Heart left ventricle (tissue), 16 donors: ENCODE data around the gene NOS1AP. TPM values are rescaled to one million over a fixed set of nuclear protein-coding genes. Genes with fewer than 3 reads are reported as not detected.

Experiments used
- ATAC-seq, 4 donors: fragments of 200-7000 bp; cut with Tn5 transposase; one replicate each; pipeline ENCODE4 v1.9.1; 2020 to 2022; ENCODE audit warnings: moderate library complexity in 4 of 4, mild to moderate bottlenecking in 3 of 4, moderate number of reproducible peaks in 1 of 4
- DNase-seq, 5 donors: peaks; one replicate each; pipeline ENCODE4 v3.0.0-alpha.2; 2020
- H3K27ac ChIP-seq, 12 donors: fragments of 200-600 bp; sonication (generic) in 4 of 12; one replicate each; pipeline versions ENCODE4 v1.5.0 to v1.8.0; 2016 to 2022; ENCODE audit warnings: mild to moderate bottlenecking in 2 of 12
- H3K27me3 ChIP-seq, 9 donors: fragments of 200-600 bp; sonication (generic) in 2 of 9; one replicate each; pipeline versions ENCODE4 v1.5.1 to v1.8.0; 2016 to 2022; ENCODE audit warnings: mild to moderate bottlenecking in 3 of 9
- H3K36me3 ChIP-seq, 9 donors: fragments of 200-600 bp; sonication (generic) in 2 of 9; one replicate each; pipeline versions ENCODE4 v1.5.0 to v1.8.0; 2018 to 2022; ENCODE audit warnings: mild to moderate bottlenecking in 2 of 9
- H3K4me1 ChIP-seq, 12 donors: fragments of 200-600 bp; sonication (generic) in 4 of 12; one replicate each; pipeline versions ENCODE4 v1.5.0 to v1.8.0; 2016 to 2022; ENCODE audit warnings: mild to moderate bottlenecking in 3 of 12
- H3K4me3 ChIP-seq, 12 donors: fragments of 200-600 bp; sonication (generic) in 4 of 12; one replicate each; pipeline versions ENCODE4 v1.5.0 to v1.8.0; 2017 to 2022; ENCODE audit warnings: mild to moderate bottlenecking in 9 of 12, moderate library complexity in 4 of 12
- H3K9me3 ChIP-seq, 12 donors: fragments of 200-600 bp; sonication (generic) in 4 of 12; one replicate each; pipeline versions ENCODE4 v1.5.0 to v1.8.0; 2016 to 2022; ENCODE audit warnings: mild to moderate bottlenecking in 1 of 12
- CTCF ChIP-seq, 12 donors: fragments of 200-600 bp; sonication (generic) in 4 of 12; IDR thresholded peaks; one replicate each; pipeline versions ENCODE4 v1.5.0 to v1.8.0; 2018 to 2022; ENCODE audit warnings: antibody characterized with exemption in 12 of 12, mild to moderate bottlenecking in 5 of 12
- POLR2A ChIP-seq, 2 donors: fragments of 450-650 bp; IDR thresholded peaks; one replicate each; pipeline ENCODE4 v1.6.1; 2017; ENCODE audit warnings: antibody characterized with exemption in 2 of 2, mild to moderate bottlenecking in 2 of 2, moderate library complexity in 2 of 2
- WGBS, 4 donors: extraction: QIAGEN DNeasy Blood & Tissue Kit in 2 of 4; methylation state at CpG; one replicate each; pipeline versions ENCODE4 v1.1.5 to v1.1.7; 2013 to 2018; 5-methylcytosine and 5-hydroxymethylcytosine counted together
- intact Hi-C, 10 donors: fragments of 100-400 bp; cut with DNase I; formaldehyde crosslinking; loops; one replicate each; pipeline versions ENCODE4 v1.11.1 to v1.14.2; 2022
- polyA plus RNA-seq, 2 donors: library from polyadenylated mRNA; stranded (reverse); fragments of 200-250 nt; gene quantifications; one replicate each; pipeline ENCODE4 v1.2.3, GENCODE V29; 2013
- total RNA-seq, 9 donors: library from RNA; depleted of rRNA in 2 of 9; stranded (reverse); fragments of >200 nt in 2 of 9; fragmentation: NEBNext Ultra II Directional in 3 of 9; extraction: Animal tissue kit (Norgen Biotek cat#: 25700) in 3 of 9; gene quantifications; one replicate each; pipeline versions ENCODE4 v1.1.0 to v1.2.4, GENCODE V29; 2016 to 2023
- donor health status: ischemic (EF 13 %, LVEDD 7.1; RV severe dilation, severe dysfunction).
- donor health status: healthy with polysubstance abuse.
- donor health status: DM: no; HTN: yes; CAD: no.
- donor health status: DM: no; HTN: no; CAD: no.
- donor health status: ischemic (EF 25% LVEDD 6.9; RV normal size, moderate dysfunction).
- donor health status: ischemic (EF 25% LVEDD 5.7; RV mildly dilated, moderate dysfunction).
- donor health status: healthy.
- donor health status: DM: yes; HTN: yes; CAD: no.
- donor health status: ischemic (EF 35%, LVEDD 5.7; RV mildly dilated, moderate dysfunction).
- donor health status: nonischemic (EF 11% LVEDD 7.7; RV severe dilation, severe dysfunction).
- donor health status: DM: yes; HTN: yes; CAD: no.
- donor health status: PGD.
- donor health status: ischemic (EF 29% LVEDD 5.4; RV normal size, mild dysfunction).
- donor health status: nonischemic (EF 23%, LVEDD 6.1; RV moderate dilation, normal function).

Gene NOS1AP
- total and polyA plus RNA-seq, 11 donors = 1.1 to 6.4 (median 4.3) TPM

DNA sequence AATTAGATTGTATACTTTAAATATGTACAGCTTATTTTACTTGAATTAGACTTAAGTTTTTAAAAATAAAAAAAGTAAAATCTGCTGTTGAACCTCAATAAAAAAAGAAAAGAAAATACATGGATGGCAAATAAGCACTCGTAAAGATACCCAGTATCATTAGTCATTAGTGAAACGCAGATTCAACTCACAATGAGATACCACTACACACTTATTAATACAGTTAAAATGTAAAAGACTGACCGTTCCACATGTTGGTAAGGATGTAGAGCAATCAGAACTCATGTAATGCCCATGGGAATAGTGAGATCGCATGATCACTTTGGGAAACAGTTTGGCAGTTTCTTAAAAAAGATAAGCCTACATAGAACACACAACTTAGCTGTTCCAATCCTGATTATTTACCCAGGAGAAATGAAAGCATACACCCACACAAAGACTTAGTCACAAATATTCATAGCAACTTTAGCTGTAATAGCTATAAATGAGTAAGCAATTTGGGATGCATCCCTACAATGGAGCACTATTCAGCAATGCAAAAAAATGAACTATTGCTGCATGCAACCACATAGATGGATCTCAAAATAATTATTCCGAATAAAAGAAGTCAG lies 335.2 kb downstream of the NOS1AP start:
- WGBS, 4 donors = 60 to 70% (median 66%) methylated on average over 5 of the region's 5 CpGs
- intact Hi-C loops = no loop called here
- DNase-seq = no peak
- Histone ChIP-seq H3K4me1 (peaks cover 0 to 10% (median 0%) of the 10 kb centered on the region in 12 donors), H3K27ac (no peak overlapping the region), H3K9me3 (no peaks in the 10 kb centered on the region), H3K27me3 (peaks cover 0 to 10% (median 0%) of the 10 kb centered on the region in 9 donors), H3K36me3 (no peaks in the 10 kb centered on the region), H3K4me3 (no peak overlapping the region)
- no peak for TF ChIP-seq CTCF (IDR thresholded peaks at IDR 0.05)
- no peak for TF ChIP-seq POLR2A (IDR thresholded peaks at IDR 0.05)
- peak in 1 of 4 donors; percentile 80 for ATAC-seq

GRCh38 chr1:162405800-162406199 lies 336.3 kb downstream of the NOS1AP start:
- 57 to 66% (median 65%) methylated on average over 5 of the region's 5 CpGs for WGBS, 4 donors
- H3K36me3 ChIP-seq = no peaks in the 10 kb centered on the region
- intact Hi-C loops = no loop called here

GRCh38 chr1:162406811-162407210 lies 337.3 kb downstream of the NOS1AP start:
- ATAC-seq (no peak), DNase-seq (no peak)
- 86 to 95% (median 87%) methylated on average over 2 of the region's 2 CpGs for WGBS, 4 donors
- Histone ChIP-seq H3K9me3 (no peaks in the 10 kb centered on the region), H3K27ac (no peak overlapping the region), H3K4me3 (no peak overlapping the region), H3K27me3 (peaks cover 0 to 2% (median 0%) of the 10 kb centered on the region in 9 donors), H3K4me1 (peaks cover 0 to 10% (median 0%) of the 10 kb centered on the region in 12 donors), H3K36me3 (no peaks in the 10 kb centered on the region)
- TF ChIP-seq CTCF (IDR thresholded peaks at IDR 0.05) (no peak), POLR2A (IDR thresholded peaks at IDR 0.05) (no peak)
- intact Hi-C loops = no loop called here

More at GRCh38 chr1:162405800-162406199, 336.3 kb downstream of the NOS1AP start:
- no peak overlapping the region for H3K4me3 ChIP-seq
- ATAC-seq (peak in 1 of 4 donors; percentile 48), DNase-seq (no peak)
- TF ChIP-seq CTCF (IDR thresholded peaks at IDR 0.05) = no peak
- TF ChIP-seq POLR2A (IDR thresholded peaks at IDR 0.05) = no peak
- peaks cover 0 to 10% (median 0%) of the 10 kb centered on the region in 12 donors for H3K4me1 ChIP-seq
- H3K27ac ChIP-seq = no peak overlapping the region
- no peaks in the 10 kb centered on the region for H3K9me3 ChIP-seq
- peaks cover 0 to 4% (median 0%) of the 10 kb centered on the region in 9 donors for H3K27me3 ChIP-seq

GRCh38 chr1:162407539-162407938 lies 338.0 kb downstream of the NOS1AP start:
- no peak overlapping the region for H3K27ac ChIP-seq

More at GRCh38 chr1:162407539-162407938, 338.0 kb downstream of the NOS1AP start:
- Histone ChIP-seq H3K9me3 (no peaks in the 10 kb centered on the region), H3K4me3 (no peak overlapping the region), H3K4me1 (peaks cover 0 to 10% (median 0%) of the 10 kb centered on the region in 12 donors), H3K27me3 (no peaks in the 10 kb centered on the region), H3K36me3 (no peaks in the 10 kb centered on the region)
- DNase-seq (no peak), ATAC-seq (no peak)
- no peak for TF ChIP-seq POLR2A (IDR thresholded peaks at IDR 0.05)
- no peak for TF ChIP-seq CTCF (IDR thresholded peaks at IDR 0.05)
- intact Hi-C loops = no loop called here
- WGBS, 4 donors = 85 to 94% (median 90%) methylated on average over 1 of the region's 1 CpG
